GM21360 (cell line): Measurements from ENCODE around the gene LHFPL2.
"Not testable (repeated sequence)": the region's sequence is repeated elsewhere in the genome, so short reads cannot be mapped to it uniquely, and the experiment has no call there.

Experiments used
- ATAC-seq: cut with Tn5 transposase; IDR thresholded peaks from one replicate; pipeline ENCODE4 v1.9.1; 2021; ENCODE audit warnings: mild to moderate bottlenecking, moderate library complexity; ENCODE audit not compliant: unreplicated experiment

The LHFPL2 gene, protein sequence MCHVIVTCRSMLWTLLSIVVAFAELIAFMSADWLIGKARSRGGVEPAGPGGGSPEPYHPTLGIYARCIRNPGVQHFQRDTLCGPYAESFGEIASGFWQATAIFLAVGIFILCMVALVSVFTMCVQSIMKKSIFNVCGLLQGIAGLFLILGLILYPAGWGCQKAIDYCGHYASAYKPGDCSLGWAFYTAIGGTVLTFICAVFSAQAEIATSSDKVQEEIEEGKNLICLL

DNA sequence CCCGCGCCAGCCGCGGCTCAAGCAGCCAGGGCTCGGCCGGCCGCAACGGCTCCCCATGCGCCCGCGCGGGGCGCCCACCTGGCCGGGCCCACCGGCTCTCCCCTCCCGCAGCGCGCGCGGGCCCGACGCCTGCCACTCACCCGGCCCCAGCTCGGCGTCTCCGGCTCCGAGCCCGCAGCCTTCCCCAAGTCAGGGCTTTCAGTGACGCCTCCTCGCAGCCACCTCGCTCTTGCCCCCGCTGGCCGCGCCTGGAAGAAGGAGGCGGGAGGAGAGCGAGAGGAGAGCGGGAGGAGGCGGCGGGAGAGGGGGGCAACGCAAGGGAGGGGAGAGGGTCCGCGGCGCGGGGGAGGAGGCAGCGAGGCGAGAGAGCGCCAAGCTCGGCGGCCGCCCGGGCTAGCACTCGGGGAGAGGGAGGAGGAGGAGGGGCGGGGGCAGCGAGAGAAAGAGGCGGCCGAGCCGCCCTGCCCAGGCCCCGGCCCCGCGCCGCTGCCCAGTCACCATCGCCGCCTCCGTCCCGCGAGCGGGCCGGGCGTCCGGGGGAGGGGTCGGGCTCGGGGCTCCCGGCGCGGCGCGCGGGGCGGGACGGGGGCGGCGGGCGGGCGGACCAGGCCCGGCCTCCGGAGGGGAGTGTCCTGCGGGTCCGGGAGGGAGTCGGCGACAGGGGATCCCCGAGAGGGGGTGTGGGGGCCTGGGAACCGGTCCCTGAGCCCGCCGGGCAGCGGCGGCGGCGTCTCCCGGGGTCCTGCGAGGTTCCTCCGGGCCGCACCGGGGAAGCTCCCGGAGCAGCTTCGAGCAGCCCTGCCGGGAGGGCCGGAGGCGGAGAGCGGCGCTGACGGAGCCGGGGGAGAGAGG is at the start of gene LHFPL2:
Gene LHFPL2, minus strand, starts transcription at position 414 of the 852 bp plus-strand sequence. CDS start 138,559 bp downstream, outside the sequence.
- peak; percentile 49 for ATAC-seq

DNA sequence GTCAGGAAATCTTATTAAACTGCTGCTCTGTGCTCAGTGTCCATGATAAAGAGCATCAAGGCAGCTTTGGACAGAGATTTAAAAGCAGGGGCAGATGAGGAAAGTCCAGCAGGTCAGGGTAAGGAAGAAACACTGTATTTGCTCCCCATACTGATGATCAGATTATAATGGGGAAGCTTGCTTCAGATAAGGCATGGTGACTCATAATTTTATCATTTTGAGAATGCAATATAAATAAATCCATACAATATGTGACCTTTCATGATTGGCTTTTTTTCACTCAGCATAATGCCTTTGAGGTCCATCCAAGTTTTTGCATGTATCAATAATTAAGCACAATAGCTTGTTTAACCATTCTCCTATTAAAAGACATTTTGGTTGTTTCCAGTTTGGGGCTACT is 48.1 kb upstream of the LHFPL2 start:
- no peak for ATAC-seq

GRCh38 chr5:78696052-78696451 is 47.5 kb upstream of the LHFPL2 start:
- not testable (repeated sequence) for ATAC-seq

DNA sequence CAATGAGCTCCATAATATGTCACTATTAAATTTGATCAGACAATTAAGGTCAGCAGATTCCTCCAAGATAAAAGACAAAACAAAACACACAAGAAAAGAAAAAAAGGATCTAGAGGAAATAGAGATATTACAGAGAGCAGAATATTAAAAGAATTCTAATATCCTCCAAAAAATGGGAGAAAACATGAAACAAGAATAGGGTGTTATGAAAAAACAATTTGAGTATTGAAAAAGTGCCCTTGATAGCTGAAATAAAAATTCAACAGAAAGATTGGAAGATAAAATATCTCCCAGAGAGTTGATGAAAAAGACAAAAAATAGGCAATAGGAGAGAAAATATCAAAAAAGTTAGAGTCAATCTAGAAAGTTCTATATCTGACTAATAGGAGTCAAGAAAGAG is 44.8 kb upstream of the LHFPL2 start:
- ATAC-seq: no peak

DNA sequence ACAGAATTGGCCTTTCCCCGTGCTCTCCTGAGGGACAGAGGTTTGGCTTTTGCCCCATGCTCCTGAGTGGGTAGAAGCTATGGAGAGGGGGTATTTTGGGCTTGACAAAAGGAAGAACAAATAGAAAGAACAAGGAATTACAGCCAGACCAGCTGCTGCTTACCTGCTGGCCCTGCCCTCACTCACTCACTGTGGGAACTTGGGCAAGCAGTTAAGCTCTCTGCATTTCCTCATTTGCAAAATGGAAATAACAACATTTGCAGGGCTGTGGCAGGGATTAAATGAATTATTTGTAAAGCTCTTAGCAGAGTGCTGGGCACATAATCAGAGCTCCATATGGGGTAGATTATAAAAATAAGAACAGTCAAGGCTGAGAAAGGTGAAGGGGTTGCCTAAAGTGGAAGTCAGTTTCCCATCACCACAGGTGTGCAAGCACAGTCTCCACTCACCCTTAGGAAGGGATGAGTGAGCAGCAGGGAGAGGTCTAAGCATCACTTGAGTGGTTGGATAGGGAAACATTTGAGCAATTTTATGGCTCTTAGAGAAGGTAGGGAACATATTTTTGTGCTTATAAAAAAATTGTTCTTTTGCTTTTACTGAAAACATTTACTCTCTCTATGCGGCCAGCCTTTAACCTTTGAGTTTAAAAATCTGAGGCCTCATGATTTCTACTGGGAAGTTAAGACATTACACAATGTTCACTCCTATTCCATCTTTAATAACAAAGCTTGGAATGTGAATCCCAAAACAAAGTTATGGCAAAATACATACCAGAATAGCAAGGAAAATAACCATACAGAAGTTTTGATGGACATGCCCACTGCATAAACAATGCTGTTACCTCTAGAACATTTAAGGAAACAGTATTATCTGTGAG is 42.8 kb upstream of the LHFPL2 start:
- no peak for ATAC-seq

DNA sequence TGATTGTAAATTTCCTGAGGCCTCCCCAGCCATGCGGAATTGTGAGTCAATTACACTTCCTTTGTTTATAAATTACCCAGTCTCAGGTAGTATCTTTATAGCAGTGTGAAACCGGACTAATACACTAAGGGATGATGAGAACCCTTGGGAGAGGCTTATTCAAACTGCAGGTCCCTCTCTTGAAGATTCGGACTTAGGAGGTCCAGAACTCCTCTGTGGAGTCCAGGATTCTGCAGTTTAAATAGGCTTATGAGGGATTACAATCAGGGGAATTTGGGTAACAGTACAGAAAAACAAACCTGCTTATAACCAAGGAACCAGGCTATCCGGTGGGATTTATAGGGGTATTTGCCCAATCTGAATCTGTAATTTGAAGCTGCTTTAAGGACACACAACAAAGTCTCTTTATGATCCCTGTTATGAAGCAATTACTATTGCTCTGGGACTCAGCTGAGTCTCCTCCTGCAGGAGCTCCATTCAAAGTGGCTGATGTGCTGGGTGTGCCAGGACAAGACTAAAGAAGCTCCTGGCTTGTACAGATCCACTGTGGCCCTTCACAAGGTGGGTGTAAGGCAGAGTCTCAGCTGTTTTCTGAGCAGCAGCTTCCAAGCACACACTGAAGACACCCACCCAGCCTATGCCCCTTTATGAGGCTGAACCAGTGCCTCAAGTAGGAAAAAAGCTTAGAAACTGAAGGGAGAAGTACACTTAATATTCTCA is 41.8 kb upstream of the LHFPL2 start:
- no peak for ATAC-seq

GRCh38 chr5:78689540-78690252 is 41.1 kb upstream of the LHFPL2 start:
- ATAC-seq: no peak

- not testable (repeated sequence) for ATAC-seq
Observed at GRCh38 chr5:78687514-78687913, 38.9 kb upstream of the LHFPL2 start.

DNA sequence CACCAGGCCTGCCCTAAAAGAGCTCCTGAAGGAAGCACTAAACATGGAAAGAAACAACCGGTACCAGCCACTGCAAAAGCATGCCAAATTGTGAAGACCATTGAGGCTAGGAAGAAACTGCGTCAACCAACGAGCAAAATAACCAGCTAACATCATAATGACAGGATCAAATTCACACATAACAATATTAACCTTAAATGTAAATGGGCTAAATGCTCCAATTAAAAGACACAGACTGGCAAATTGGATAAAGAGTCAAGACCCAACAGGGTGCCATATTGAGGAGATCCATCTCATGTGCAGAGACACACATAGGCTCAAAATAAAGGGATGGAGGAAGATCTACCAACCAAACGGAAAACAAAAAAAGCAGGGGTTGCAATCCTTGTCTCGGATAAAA is 35.3 kb upstream of the LHFPL2 start:
- ATAC-seq: not testable (repeated sequence)

DNA sequence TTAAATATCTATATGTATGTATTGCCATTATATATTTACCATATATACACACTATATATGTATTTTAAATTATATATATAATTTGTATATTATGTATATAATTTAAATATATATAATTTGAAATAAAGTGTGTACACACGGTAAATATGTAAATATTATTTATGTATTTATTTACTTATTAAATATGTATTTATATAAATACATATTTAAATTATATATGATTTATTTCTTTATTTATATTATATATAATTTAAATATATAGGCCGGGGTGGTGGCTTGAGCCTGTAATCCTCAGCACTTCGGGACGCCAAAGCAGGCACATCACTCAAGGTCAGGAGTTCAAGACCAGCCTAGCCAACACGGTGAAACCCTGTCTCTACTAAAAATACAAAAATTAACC is 31.3 kb upstream of the LHFPL2 start:
- no peak for ATAC-seq

- no peak for ATAC-seq
Observed at GRCh38 chr5:78677777-78678668, 29.5 kb upstream of the LHFPL2 start.

GRCh38 chr5:78675956-78676730 is 27.6 kb upstream of the LHFPL2 start:
- ATAC-seq: no peak

DNA sequence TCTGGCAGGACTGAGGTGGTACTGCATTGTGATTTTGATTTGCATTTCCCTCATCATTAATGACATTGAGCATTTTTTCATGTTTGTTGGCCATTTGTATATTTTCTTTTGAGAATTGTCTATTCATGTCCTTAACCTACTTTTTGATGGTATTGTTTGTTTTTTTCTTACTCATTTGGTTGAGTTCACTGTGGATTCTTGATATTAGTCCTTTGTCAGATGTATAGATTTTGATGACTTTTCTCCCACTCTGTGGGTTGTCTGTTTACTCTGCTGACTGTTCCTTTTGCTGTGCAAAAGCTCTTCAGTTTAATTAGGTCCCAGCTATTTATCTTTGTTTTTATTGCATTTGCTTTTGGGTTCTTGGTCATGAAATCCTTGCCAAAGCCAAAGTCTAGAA is 25.3 kb upstream of the LHFPL2 start:
- not testable (repeated sequence) for ATAC-seq

DNA sequence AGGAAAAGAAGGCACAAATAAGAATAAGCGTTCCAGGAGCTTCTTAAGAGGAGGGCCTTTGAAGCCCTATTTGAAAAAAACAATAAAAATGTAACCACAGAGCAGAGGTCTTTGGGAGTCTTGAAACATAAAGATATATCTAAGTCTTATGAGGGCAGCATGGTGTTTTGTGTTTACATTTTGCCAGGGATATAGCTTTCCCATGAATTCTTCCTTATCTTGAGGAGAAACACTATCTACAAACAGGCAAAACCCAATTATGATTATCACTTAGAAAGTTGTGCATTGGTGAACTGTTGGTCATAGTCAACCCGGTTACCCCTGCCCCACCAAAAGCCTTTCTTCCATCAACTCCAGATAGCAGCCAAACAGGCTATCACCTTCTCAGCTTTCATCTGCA is 23.6 kb upstream of the LHFPL2 start:
- ATAC-seq: no peak

DNA sequence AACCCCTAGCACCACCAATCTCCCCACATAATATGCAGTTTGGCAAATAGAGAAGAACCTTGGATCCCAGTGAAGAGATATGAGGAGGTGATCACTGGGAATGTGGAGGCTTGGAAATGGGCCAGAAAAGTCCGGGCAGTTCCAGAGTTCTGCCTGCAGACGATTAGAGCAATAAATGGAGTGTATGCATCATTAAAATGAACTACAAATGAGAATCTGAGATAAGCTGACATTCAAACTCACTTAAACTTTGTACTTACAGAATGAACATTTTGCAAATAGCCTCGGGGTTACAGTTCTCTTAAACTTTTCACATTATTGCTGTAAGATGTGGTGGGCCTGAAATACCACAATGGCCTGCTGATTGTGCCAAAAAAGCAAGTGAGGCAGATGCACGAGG is 23.0 kb upstream of the LHFPL2 start:
- no peak for ATAC-seq

- no peak for ATAC-seq
Observed at GRCh38 chr5:78670701-78671269, 22.2 kb upstream of the LHFPL2 start.

DNA sequence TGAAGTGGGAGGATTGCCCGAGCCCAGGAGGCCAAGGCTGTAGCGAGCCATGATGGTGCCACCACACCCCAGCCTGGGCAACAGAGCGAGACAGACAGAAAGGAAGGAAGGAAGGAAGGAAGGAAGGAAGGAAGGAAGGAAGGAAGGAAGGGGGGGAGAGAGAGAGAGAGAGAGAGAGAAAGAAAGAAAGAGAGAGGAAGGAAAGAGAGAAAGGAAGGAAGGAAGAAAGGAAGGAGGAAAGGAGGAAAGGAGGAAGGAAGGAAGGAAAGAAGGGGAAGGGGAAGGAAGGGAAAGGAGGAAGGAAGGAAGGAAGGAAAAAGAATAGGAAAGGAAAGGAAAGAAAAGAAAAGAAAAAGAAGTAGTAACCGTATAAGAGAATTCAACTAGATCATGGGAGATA is 20.8 kb upstream of the LHFPL2 start:
- ATAC-seq: no peak
